Kidney glomerular epithelial cell (primary cell): ENCODE measurements around the gene TTLL6.
"Not testable (repeated sequence)": the region's sequence is repeated elsewhere in the genome, so short reads cannot be mapped to it uniquely, and the experiment has no call there.

ENCODE experiments used
- DNase-seq: peaks from one replicate; lab custom pipeline; 2025; lab: John Stamatoyannopoulos, UW

The TTLL6 gene

DNA sequence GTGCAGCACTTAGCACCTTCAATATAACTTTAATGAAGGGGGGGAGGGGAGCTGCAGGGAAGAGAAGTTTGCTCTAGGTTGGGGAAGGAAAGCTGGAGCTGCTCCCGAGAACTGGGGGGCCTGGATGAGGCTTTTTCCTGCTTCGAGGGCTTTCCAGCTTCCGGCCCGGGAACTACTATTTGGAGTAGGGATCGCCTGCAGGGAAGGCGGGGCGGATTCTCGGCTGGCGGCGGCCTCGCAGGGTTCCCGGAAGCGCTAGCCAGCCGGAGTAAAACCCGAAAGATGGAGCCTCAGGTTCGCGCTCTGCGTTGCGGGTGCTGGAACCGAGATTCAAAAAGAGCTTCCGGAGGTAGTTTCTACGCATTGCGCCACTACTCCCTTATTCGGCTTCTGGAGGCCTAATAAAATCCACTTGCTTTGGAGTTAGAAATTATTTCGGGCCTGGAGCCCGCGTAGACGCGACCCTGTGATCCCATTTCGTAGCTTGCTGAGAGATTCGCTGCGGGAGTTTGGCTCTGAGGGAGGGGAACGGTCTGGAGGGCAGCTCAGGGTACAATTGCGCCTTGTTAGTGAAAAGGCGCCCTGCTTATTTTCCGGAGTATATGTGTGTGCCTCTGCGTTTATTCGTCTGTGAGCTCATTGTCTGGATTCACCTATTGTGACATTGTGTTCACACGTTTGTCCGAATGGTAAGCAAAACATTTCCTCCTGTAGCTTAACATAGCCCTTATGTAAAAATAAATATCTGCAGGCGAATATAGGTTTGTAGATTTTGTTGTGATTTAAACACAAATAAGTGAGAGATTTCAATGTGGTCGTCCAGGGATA is 93.4 kb downstream of the TTLL6 start:
- DNase-seq, result no peak

DNA sequence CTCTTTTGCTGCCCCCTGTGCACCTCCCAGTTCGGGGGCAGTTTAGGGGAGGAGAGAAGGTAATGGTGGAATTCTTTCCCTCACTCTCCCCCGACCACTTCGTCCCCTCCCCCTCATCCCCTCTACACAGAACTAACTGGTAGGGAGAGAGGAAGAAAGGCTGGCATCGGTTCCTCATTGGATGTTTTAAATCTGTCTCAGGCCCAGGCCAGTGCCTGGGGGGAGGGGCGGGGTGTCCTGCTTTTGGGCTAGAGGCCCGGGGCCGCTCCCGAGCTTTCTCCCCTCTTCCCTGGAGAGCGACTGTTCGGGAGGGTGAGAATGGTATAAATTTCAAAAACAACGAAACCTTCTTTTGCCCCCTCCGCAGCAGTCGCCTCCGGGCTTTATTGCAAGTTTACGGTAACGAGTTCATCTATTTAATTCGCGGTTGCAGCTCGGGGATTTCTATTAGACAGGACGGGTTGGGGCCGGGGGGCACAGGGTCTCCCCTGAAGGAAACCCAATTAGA is 94.1 kb downstream of the TTLL6 start, which contains the start of gene PRAC2:
PRAC2 (plus strand) TSS at position 271 of the 508 bp plus-strand sequence. CDS start 1,226 bp downstream, outside the sequence.
- DNase-seq, result no peak

DNA sequence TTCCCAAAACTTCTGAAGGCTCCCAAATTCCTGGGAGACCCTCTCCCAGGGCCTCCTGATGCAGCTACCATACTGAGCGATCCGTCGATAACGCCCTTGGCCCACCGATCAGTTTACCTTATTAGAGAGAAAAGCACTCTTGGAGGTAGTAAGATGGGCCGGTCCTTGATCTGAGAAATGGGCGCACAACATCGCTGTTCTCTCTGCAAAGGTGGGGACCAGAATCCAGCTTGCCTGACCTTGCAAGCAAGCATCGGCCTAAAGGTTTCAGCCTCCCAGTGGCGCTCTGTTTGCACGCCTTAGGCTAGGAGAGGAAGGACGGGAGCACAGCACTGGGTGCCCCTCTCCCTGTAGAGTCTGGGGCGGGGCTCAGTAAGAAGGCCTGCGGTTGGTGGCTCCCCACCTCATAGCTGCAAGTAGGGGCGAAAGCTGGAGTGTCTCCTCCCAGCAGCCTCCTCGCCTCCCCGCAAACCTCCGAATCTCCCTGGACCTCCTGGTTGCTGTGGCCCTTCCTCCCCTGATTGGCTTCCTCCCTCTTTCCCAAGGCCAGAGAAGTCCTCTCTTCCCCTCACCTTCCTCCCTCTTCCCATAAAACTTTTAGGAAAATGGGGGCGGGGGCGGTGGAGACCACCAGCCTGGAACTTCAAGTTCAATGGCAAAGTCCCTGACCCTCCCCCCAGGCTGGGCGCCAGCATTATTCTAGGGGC is 94.7 kb downstream of the TTLL6 start, which contains the start of gene PRAC1:
PRAC1 (minus strand) TSS at position 318 of the 707 bp plus-strand sequence; CDS start at position 192, 126 bp downstream.
- no peak for DNase-seq

DNA sequence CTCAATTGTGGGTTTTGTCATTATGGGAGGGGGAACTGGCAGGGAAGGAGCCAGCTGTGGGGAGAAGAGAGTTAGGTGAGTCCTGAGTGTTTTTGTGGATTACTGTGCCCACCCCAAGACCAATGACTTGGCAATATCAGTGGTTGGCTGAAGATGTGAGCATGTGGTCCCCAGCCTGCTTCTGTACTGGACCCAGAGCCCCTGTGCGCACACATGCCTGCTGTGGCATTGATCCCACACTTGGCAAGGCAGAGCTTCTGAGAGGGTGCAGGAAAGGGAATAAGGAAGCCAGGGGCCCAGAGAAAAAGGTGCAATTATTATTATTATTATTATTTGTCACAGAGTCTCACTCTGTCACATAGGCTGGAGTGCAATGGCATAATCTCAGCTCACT is 96.0 kb downstream of the TTLL6 start:
- no peak for DNase-seq

DNA sequence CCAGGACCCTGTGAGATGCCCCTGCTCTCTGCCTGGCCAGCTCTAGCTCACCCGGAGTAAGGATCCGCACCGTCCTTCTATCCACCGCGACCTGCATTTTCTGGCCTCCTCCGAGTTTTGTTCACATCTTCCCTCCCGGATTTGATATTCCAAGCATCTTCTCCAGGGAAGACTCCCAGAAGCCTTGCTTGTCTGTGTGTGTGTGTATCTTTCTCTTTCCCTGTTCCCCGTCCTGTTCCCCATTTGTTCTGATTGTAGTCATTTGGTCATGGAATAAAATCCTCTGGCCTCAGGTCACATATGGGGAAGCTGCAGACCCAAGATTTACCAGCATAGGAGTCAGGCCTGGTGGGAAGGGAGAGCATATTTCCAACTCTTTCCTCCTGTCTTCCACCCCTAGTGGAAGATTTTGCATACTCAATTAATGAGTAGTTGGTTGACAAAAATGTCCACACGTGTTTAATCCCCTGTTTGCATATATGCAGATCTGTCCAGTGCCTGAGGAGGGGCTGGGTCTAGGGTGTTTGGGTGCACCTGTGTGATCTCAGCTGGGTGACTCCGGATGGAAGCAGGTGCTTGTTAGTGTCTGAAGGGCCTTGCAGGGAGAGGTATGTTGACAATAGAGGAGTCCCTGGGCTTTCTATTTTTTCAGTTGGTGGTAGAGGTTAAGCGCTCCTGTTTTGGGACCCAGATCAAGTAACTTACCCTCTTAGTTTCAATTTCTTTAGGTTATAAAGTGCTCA is 96.6 kb downstream of the TTLL6 start:
- no peak for DNase-seq

DNA sequence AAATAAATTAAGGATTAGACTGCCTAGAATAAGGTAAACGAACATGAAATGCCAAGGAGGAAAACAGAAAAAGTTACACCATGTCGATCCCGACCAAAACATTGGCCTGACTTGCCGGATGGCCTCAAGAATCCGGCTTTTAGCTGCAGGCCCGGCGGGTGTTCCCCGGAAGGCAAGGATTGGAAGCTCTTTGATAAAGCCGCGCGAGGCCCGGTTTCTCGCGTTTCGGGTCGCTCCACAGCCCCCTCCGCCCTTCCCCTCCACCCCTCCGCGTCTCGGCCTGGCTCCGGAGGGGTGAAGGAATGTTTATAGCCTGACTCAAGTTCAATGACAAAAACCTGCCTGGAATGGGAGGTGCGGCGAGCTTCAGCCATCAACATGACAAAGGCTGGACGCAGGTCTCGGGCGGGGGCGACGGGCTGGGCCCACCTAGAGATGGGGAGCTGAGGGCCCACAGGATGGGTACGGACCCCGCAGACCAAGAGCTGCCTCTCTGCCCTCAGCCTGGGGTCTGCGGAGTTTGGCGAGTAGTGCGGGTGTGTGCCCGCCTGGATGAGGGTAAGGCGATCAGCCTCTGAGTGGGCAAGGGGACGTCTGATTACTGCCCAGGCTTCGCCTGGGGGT is 97.3 kb downstream of the TTLL6 start:
- no peak for DNase-seq

DNA sequence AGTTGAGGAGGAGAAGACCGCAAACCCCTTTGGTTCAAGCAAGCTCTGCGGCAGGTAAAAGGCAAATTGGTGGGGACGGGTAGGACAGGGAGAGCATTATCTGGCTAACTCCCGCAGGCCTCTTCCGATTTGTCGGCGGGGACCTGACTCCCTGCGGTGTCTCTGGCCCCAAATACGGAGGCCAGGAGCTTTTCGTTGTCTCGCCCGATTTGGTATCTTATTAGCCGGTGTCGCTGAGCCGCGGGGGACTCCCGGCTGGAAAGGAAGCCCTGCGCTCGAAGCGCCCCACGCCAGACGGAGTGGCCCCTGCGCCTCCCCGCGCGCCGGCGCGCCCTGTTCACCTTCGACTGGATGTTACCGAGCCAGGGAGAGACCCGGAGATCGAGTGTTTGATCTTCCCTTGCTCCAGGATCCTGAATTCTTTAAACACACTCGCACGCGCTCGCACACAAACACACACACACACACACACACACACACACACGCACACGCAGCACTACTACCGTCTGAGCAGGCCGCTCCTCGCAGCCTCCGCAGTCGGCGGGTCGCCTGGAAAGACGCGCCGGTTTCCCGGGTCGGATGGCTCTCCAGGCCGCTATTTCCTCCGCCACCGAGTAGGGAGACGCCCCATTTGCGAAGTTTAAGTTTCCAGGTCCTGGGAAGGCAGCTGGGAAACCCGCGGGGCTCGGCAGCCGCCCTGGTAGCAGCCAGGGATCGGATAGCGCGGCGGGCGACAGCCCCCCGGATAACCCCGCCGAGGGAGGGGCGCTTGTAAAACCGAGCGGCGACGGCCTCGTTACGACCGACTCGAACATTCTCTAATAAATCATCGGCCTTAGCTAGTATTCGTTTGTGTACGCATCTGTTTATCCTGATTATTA is 98.0 kb downstream of the TTLL6 start:
- DNase-seq, result no peak

DNA sequence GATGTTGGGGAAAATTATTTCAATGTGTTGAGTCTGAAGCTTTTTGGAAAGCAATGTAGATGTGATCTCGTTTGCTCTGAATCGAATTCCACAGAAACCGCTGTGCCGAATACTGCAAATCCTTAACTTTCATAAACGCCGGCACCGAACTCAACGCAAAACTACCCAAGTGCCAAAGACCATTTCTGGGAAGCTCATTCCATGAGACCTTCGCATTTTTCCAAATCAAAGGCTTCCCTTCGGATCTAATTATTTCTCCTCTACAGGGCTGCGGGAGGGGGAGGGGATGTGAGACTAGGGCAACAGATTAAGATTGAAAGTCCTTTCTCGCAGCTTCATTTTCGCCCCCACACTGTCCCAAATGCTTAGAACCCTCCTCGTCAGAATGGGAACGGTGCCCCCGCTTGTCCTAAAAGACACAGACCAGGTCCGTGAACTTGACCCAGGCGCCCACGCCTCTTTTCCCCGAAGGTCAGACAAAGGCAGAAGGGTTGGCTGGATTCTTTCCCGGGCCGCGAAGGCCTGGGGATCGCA is 98.7 kb downstream of the TTLL6 start:
- no peak for DNase-seq

DNA sequence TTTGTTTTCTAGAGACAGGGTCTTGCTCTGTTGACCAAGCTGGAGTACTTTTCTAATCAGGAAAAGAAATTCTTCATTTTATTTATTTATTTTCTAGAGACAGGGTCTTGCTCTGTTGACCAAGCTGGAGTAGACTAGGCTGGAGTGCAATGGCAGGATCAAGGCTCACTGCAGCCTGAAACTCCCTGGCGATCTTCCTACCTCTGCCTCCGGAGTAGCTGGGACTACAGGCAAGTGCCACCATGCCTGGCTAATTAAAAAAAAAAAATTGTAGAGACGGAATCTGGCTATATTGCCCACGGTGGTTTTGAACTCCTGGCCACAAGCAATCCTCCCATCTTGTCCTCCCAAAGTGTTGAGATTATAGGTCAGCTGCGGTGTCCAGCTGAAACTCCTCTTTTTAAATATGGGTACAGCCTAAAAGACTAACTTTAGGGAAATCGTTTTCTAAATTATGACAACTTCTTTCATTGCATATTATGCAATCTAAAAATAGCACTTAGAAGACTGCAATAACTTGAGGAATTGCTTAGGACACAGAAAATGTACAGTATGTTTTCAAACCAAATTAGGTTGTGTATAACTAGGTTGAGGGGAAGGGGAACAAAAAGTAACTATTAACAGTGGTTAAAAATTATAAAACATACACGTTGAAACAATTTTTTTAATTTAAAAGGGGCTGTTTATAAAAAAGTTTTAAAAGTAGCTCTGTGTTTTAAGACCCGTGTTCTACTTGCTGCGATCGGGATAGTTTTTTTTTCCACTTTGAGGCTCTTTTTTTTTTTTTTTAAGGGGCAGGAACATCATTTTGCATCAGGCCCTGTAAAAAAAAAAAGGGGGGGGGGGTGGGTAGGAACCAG is 99.4 kb downstream of the TTLL6 start:
- no peak for DNase-seq

DNA sequence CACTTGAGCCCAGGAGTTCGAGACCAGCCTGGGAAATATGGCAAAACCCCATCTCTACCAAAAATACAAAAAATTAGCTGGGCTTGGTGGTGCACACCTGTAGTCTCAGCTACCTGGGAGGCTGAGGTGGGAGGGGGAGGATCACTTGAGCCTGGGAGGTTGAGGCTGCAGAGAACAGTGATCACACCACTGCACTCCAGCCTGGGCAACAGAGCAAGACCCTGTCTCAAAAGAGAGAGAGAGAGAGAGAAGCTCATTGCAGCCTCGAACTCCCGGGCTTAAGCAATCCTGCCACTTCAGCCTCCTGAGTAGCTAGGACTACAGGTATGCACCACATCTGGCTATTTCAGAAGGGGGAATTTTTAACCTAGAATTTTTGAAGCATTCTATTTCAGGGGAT is 100.5 kb downstream of the TTLL6 start:
- not testable (repeated sequence) for DNase-seq

DNA sequence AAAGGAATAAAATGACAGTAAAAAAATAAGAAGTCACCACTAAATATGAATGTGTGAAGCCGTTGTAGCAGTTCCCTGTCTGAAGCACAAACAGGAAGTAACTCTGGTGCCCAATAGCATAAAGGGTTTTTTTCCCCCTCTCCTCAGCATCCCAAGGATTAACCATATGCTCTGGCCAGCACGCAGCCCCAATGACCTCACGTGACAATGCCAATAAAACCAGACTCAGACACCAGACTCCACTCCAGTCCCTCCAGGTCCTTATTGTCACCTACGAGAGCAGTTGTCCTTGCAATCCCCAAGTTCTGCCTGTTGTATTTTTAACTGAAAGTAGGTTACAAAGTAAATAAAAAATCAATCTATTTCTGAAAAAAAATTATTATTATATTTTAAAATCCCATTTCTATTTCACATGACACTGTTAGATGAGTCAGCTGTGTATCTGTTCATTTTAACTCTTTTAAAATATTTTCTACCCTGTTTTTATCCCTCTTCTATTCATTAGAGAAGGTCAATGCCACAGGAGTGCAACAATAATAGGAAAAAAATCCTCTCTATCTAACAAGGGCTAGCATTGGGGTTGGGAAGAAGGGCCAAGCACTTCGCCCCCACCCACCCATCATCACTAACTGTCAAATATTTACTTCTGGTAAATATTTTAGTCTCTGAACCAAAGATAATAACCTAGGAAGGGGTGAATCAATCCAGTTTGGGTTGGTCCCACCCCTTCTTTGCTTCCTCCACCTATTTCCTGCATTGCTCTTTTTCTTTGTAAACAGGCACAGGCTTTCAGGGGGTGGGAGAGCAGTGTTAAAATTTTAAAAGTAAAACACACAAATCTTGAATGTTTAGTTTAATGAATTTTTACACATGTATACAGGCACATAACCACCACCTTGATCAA is 101.3 kb downstream of the TTLL6 start:
- no peak for DNase-seq
